DOHH2 (cell line): Measurements from ENCODE around the gene TMPRSS4.

Experiments
- H3F3A ChIP-seq: fragments of 200-600 bp; sonication (generic), shearing (Covaris generic); 2 replicates; pipeline ENCODE4 v1.6.0; 2016; ENCODE audit warnings: antibody characterized with exemption, mild to moderate bottlenecking; ENCODE audit not compliant: control insufficient read depth, insufficient read depth
- H3K27ac ChIP-seq: fragments of 200-600 bp; sonication (generic); 2 replicates; pipeline ENCODE4 v1.5.1; 2014; ENCODE audit warnings: low read depth, mild to moderate bottlenecking, low read length, moderate library complexity
- H3K27me3 ChIP-seq: fragments of 200-600 bp; sonication (generic); 2 replicates; pipeline ENCODE4 v1.6.1; 2014; ENCODE audit warnings: mild to moderate bottlenecking, low read length, mixed read lengths; ENCODE audit not compliant: control insufficient read depth
- H3K36me3 ChIP-seq: fragments of 200-600 bp; sonication (generic); 2 replicates; pipeline ENCODE4 v1.6.1; 2014; ENCODE audit warnings: mild to moderate bottlenecking, low read length, moderate library complexity, mixed read lengths; ENCODE audit not compliant: control insufficient read depth
- H3K4me1 ChIP-seq: fragments of 200-600 bp; sonication (generic); 2 replicates; pipeline ENCODE4 v1.6.1; 2014; ENCODE audit warnings: mild to moderate bottlenecking, low read length, mixed read lengths; ENCODE audit not compliant: control insufficient read depth
- H3K4me2 ChIP-seq: fragments of 200-600 bp; sonication (generic); 2 replicates; pipeline ENCODE4 v1.6.0; 2014; ENCODE audit warnings: mild to moderate bottlenecking, low read length, moderate library complexity
- H3K4me3 ChIP-seq: fragments of 200-600 bp; sonication (generic); 2 replicates; pipeline ENCODE4 v1.5.1; 2014; ENCODE audit warnings: mild to moderate bottlenecking, low read length, mixed read lengths
- H3K79me2 ChIP-seq: fragments of 200-600 bp; sonication (generic); 2 replicates; pipeline ENCODE4 v1.6.1; 2014; ENCODE audit warnings: mild to moderate bottlenecking, low read length, mixed read lengths; ENCODE audit not compliant: control insufficient read depth
- H3K9me2 ChIP-seq: fragments of 200-600 bp; sonication (generic); replicated peaks from 2 replicates; pipeline ENCODE4 v1.6.1; 2014; ENCODE audit warnings: mild to moderate bottlenecking, low read length, mixed read lengths; ENCODE audit not compliant: control insufficient read depth
- H3K9me3 ChIP-seq: fragments of 200-600 bp; sonication (generic); 2 replicates; pipeline ENCODE4 v1.6.1; 2014; ENCODE audit warnings: antibody characterized with exemption, low read length, mixed read lengths; ENCODE audit not compliant: control insufficient read depth, insufficient read depth
- H4K20me1 ChIP-seq: fragments of 200-600 bp; sonication (generic); 2 replicates; pipeline ENCODE4 v1.6.0; 2014; ENCODE audit warnings: low read depth, mild to moderate bottlenecking, antibody characterized with exemption, low read length, moderate library complexity; ENCODE audit not compliant: control insufficient read depth, insufficient read depth
- EZH2phosphoT487 ChIP-seq: fragments of 200-600 bp; sonication (generic); IDR thresholded peaks from 2 replicates; pipeline ENCODE4 v1.6.1; 2017; ENCODE audit warnings: borderline replicate concordance, mild to moderate bottlenecking, antibody characterized with exemption, low read length, moderate library complexity, mixed read lengths
- TF ChIP-seq, protein P1 (sequence below): fragments of 200-600 bp; sonication (generic); IDR thresholded peaks from one replicate; pipeline ENCODE4 v1.5.1; 2014; ENCODE audit warnings: antibody characterized with exemption, mild to moderate bottlenecking, low read depth, low read length; ENCODE audit not compliant: poor library complexity, severe bottlenecking

TMPRSS4 gene

DNA sequence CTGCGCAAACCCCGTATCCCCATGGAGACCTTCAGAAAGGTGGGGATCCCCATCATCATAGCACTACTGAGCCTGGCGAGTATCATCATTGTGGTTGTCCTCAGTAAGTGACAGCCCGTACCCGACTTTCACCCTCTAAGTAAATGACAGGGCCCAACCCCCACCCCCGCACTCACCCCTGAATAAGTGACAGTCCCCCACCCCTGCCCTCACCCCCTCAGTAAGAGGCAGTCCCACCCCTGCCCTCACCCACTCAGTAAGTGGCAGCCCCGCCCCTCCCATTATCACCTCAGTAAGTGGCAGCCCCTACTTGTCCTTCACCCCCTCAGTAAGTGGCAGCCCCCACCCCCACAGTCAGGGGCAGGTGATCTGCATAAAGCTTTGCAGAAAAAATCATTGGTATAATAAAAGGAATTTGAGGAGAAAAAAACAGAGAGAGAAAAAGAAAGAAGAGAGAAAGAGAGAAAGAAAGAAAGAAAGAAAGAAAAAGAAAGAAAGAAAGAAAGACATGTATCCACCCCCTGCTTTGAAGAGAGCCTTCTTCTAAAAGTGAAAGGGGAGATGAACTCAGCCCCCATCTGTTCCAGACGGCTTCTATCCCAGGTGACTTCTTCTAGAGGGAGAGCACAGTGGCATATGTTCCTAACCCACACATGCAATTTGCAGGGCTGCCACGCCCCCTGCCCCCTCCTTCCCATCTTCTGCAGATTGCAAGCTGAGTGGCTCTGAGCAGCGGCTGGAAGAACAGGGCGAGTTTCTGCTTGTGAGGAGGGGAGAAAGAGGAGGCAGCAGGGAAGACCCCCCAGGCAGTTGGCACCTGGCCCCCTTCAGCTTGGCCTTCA, 22.3 kb downstream of the TMPRSS4 start:
- Histone ChIP-seq H3K4me1 (no peaks in the 10 kb centered on the region), H4K20me1 (no peaks in the 10 kb centered on the region), H3K9me3 (no peaks in the 10 kb centered on the region), H3K4me2 (no peak overlapping the region), H3K27ac (no peak overlapping the region), H3K4me3 (no peak overlapping the region), H3K9me2 (no peaks in the 10 kb centered on the region), H3F3A (no peaks in the 10 kb centered on the region), H3K79me2 (no peaks in the 10 kb centered on the region), H3K27me3 (peaks cover 14% of the 10 kb centered on the region), H3K36me3 (no peaks in the 10 kb centered on the region)
- TF ChIP-seq EZH2phosphoT487, result no peak
- TF ChIP-seq, protein P1, sequence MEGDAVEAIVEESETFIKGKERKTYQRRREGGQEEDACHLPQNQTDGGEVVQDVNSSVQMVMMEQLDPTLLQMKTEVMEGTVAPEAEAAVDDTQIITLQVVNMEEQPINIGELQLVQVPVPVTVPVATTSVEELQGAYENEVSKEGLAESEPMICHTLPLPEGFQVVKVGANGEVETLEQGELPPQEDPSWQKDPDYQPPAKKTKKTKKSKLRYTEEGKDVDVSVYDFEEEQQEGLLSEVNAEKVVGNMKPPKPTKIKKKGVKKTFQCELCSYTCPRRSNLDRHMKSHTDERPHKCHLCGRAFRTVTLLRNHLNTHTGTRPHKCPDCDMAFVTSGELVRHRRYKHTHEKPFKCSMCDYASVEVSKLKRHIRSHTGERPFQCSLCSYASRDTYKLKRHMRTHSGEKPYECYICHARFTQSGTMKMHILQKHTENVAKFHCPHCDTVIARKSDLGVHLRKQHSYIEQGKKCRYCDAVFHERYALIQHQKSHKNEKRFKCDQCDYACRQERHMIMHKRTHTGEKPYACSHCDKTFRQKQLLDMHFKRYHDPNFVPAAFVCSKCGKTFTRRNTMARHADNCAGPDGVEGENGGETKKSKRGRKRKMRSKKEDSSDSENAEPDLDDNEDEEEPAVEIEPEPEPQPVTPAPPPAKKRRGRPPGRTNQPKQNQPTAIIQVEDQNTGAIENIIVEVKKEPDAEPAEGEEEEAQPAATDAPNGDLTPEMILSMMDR, result no peak

DNA sequence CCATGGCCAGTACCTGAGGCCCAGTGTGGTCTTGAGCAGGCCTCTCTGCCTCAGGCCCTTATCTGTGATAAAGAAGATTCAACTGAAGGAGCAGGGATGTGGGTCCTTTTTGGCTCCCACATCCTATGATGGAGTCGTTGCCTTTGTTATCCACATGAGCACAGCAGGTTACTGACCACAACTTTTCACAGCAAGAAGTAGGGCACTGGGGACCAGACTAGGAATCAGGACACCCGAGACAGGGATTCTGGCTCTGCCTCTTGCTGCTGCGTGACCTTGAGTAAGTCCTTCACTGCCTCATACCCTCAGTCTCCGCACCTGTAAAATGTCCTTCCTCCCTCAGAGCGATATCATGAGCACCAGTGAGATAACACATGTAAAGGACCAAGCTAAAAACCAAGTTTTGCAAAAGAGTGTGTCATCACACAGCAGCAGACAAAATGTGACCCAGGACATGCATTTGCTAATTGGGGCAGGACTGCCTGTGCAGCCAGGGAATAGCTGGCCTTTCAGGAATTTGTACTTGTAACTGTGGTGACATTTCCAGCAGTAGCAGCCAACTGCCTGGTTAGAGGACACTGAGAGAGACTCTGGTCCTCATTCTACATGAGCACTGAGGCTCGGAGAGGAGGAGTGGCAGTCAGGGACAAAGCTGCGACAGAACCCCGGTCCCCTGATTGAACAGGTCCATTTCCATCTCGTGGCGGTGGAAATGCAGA, 23.1 kb downstream of the TMPRSS4 start:
- Histone ChIP-seq H3K4me1 (no peaks in the 10 kb centered on the region), H3K4me3 (no peak overlapping the region), H3K27ac (no peak overlapping the region), H4K20me1 (no peaks in the 10 kb centered on the region), H3K27me3 (peaks cover 17% of the 10 kb centered on the region), H3K9me3 (no peaks in the 10 kb centered on the region), H3F3A (no peaks in the 10 kb centered on the region), H3K36me3 (no peaks in the 10 kb centered on the region), H3K79me2 (no peaks in the 10 kb centered on the region), H3K4me2 (no peak overlapping the region), H3K9me2 (no peaks in the 10 kb centered on the region)
- TF ChIP-seq EZH2phosphoT487, result no peak
- TF ChIP-seq, protein P1, result no peak

DNA sequence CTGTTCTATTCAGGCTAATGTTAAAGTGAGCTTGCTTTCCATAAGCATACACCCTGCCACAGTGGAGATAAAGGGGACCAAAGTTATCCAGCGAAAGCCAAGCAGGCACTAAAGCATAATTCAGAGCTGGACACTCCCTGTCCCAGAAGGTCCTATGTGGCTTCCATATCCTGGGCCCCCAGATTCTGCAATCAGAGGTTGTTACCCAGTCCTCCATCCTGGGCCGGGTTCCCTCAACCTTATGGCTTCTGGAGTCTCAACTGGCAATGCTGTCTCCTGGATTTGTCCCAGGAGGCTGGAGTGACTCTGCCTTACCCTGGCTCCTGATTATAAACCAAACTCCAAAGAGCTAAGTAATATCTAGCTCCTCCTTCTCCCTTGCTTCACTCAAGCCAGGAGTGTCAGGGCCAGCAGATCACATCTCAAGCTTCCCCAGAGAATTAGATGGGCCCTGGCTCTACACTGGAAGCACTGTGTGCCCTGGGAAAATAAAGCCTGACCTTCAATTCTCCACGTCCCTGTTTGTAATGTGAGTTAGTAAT, 23.9 kb downstream of the TMPRSS4 start:
- Histone ChIP-seq H3K4me2 (no peak overlapping the region), H4K20me1 (no peaks in the 10 kb centered on the region), H3K79me2 (no peaks in the 10 kb centered on the region), H3K9me3 (no peaks in the 10 kb centered on the region), H3F3A (no peaks in the 10 kb centered on the region), H3K36me3 (no peaks in the 10 kb centered on the region), H3K27ac (no peak overlapping the region), H3K4me1 (no peaks in the 10 kb centered on the region), H3K9me2 (no peaks in the 10 kb centered on the region), H3K27me3 (peaks cover 17% of the 10 kb centered on the region), H3K4me3 (no peak overlapping the region)
- no peak for TF ChIP-seq EZH2phosphoT487
- TF ChIP-seq, protein P1, result no peak
